Daoy (cell line): ENCODE results near the gene INPP5D. TPM values are rescaled to one million over a fixed set of nuclear protein-coding genes. Genes with fewer than 3 reads are reported as not detected.
"Not testable (repeated sequence)": the region's sequence is repeated elsewhere in the genome, so short reads cannot be mapped to it uniquely, and the experiment has no call there.

ENCODE experiments used
- DNase-seq: peaks from one replicate; pipeline ENCODE4 v3.0.0-alpha.2; 2015; ENCODE audit warnings: low read depth
- total RNA-seq: library from RNA; depleted of rRNA; stranded (reverse); fragments of >200 nt; shearing (Covaris generic); gene quantifications from 2 replicates; pipeline ENCODE4 v1.2.3, GENCODE V29; 2014

The INPP5D gene
- total RNA-seq, 1 experiment from 2014 or later: not detected

GRCh38 chr2:233117811-233118647 is 57.9 kb downstream of the INPP5D start:
- no peak for DNase-seq

GRCh38 chr2:233118648-233119000 is 58.5 kb downstream of the INPP5D start:
- no peak for DNase-seq

DNA sequence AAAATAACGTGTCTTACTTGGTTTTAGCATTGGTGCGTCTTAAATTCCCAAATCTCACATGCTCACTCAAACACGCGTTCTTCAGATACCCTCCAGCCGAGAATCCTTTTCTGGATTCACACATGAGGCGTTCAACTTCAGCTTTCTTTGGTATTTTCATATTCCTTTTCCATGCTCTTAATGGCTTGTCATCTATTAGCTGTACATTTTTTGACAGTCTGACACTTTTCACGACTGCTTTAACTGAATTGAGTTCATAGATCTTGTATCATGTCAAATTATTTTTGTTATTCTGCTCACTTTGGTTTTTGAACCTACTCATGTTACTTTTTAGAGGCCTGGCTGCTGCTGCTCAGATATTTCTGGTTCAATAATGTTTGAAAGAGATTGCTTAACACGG is 59.0 kb downstream of the INPP5D start:
- no peak for DNase-seq

DNA sequence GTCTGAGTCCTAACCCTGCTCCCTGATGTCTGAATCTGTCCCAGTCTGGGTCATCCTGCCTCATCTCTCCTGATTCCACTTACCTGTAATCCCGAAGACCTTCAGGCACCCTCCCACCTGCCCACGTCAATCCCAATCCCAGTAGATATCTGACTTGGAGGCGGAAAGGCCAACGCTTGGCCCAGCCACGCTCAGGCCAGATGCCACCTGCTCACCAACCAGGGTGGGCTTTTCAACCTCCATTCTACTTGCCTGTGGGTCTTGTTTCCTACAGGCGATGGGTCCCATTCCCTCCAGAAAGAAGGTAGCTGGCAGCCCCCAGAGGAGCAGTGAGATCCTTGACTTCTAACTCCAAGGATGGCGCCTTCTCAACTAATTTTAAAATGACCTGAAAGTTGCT is 59.7 kb downstream of the INPP5D start:
- DNase-seq: no peak

GRCh38 chr2:233120459-233120858 is 60.3 kb downstream of the INPP5D start:
- no peak for DNase-seq

- no peak for DNase-seq
These were observed 61.7 kb downstream of the INPP5D start for GRCh38 chr2:233121856-233122255.

- DNase-seq: no peak
These were observed 62.4 kb downstream of the INPP5D start for GRCh38 chr2:233122541-233122940.

- DNase-seq: not testable (repeated sequence)
These were observed 63.4 kb downstream of the INPP5D start for GRCh38 chr2:233123576-233123975.

GRCh38 chr2:233124421-233125080 is 64.4 kb downstream of the INPP5D start:
- DNase-seq: no peak

GRCh38 chr2:233125455-233126065 is 65.4 kb downstream of the INPP5D start:
- no peak for DNase-seq

DNA sequence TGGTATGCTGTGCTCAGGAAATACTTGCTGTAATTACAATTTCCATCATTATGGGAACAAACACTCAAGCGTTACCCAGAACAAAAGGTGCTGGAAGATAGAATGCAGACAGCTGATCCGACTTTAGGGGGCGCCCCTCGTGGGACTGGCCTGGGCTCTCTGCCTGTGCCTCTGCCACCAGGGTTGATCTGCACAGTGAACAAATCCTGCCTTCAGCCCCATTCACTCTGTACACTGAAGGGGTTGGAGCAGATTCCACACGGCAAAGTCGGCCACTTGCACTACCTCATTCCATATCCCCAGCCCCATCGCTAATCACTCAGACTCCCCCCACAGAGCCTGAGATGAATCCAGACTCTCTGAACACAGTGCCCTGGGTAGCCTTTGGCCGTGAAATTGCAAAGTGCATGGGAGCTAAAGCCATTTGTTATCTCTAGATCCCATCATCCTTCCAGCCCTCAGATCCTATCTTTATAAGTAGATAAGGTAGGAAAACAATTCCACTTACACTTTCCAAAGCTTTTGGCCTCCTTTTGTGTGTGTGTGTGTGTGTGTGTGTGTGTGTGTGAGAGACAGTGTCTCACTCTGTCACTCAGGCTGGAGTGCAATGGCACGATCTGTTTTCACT is 69.3 kb downstream of the INPP5D start:
- DNase-seq: no peak

DNA sequence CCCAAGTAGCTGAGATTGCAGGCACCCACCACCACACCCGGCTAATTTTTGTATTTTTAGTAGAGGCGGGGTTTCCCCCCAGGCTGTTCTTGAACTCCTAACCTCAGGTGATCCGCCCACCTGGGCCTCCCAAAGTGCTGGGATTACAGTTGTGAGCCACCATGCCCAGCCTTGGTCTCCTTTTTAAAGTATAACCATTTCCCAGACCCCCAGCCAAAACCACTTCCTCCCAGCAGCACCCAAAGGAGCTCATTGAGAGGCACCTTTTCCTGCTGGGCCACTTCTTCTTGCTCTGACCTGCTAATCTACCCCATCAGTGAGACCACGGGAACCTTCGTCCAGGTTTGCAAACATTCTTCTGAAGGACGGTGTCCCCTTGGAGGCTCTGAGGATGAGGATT is 69.9 kb downstream of the INPP5D start:
- no peak for DNase-seq

GRCh38 chr2:233130481-233131020 is 70.4 kb downstream of the INPP5D start:
- no peak for DNase-seq

GRCh38 chr2:233131936-233132720 is 72.0 kb downstream of the INPP5D start:
- no peak for DNase-seq

DNA sequence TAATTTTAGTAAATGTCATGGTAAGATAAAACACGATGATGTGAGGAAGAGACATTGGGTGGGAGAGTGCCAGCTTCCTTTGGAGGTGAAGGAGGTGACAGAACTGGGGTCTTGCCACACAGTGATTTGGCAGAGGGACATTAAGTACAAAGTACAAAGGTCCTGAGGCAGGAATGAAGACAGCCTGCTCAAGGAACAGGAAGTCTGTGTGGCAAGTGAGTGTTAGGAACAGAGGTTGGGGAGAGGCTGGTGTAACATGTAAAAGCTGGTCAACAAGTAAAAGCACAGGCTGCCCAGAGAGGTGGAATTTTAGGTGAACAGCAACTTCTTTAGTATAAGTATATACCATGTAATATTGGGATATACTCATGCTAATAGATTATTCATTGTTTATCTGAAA is 73.1 kb downstream of the INPP5D start:
- DNase-seq: no peak

DNA sequence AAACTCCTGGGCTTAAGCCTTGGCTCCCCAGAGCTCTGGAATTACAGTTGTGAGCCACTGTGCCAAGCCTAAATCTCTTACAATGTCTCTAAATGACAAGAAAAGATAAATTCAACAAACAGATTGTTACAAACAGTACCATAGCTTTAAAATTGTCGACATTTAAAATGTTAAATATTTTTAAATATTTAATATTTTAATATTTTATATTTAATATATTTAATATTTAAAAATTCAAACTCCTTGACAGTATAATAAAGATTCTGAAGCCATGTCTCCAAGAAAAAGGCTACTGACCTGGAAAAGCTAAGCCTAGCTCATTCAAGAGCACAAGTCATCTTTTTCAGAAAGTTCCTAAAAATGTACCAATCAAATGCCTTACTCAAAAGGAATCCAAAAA is 75.3 kb downstream of the INPP5D start:
- DNase-seq: no peak

DNA sequence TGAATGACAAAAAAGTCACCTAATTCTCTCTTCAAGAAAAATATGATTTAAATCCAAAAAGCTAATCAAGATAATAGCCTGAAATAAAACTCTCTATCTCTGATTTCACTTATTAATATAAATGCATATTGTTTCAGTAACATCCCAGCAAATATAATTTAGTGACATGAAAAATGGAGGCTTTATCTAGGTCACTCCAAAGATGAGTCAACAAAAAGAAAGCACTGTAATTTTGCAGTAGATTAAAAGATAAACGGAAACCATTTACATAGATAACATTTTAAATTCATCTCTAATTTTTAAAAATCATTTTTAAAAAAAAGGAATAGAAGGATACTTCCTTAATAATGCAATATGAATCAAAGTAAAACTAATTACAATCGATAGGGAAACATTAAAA is 76.9 kb downstream of the INPP5D start:
- no peak for DNase-seq

- DNase-seq: no peak
These were observed 80.0 kb downstream of the INPP5D start for GRCh38 chr2:233140077-233140585.

DNA sequence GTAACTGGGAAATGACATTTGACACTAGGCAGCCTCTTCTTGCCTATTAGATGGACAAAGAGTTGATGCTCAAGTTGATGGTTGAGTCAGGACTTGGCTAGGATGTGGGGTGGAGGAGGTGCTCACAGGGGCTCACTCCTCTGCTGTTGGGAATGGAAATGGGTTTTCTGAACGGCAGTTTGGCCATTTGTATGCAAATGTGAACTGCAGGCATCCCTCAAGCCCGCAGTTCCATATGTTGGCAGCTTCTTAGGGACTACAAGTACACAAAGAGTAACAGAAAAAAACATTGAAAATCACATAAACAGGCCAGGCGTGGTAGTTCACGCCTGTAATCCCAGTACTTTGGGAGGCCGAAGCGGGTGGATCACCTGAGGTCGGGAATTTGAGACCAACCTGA is 80.8 kb downstream of the INPP5D start:
- DNase-seq: no peak

DNA sequence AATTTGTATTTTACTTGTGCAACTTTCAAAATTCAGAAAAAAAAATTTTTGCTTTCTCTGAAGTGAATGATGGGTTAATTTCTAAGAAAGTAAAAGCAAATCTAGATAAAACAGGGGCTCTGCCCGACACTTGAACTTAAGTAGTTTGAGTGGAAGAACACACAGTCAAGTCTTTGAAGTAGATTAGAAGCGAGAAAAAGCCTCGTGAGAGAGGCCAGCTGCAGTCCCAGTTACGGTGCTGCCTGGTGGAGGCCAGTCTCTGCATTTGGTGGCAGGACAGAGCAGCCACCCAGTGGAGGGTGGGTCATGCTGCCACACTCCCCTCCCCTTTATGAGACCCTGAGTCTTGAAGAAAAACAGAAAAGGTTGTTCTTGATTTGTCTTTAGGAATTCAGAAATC is 81.8 kb downstream of the INPP5D start:
- no peak for DNase-seq

- DNase-seq: no peak
These were observed 82.3 kb downstream of the INPP5D start for GRCh38 chr2:233142355-233142897.
